OCI-LY1 (cell line): ENCODE results near the gene MAP3K9.

ENCODE experiments used
- EZH2 ChIP-seq: fragments of 200-600 bp; sonication (generic), shearing (Covaris generic); IDR thresholded peaks from 2 replicates; pipeline ENCODE4 v1.8.0; 2017; ENCODE audit warnings: borderline replicate concordance, mixed run types, mild to moderate bottlenecking, antibody characterized with exemption, low read length, moderate library complexity, mixed read lengths
- TF ChIP-seq, protein P1 (sequence below): fragments of 200-600 bp; sonication (generic), shearing (Covaris generic); IDR thresholded peaks from 2 replicates; pipeline ENCODE4 v1.5.1; 2017; ENCODE audit warnings: mild to moderate bottlenecking, antibody characterized with exemption, low read length, moderate library complexity, mixed read lengths

- TF ChIP-seq EZH2 = no peak
- TF ChIP-seq, protein P1, sequence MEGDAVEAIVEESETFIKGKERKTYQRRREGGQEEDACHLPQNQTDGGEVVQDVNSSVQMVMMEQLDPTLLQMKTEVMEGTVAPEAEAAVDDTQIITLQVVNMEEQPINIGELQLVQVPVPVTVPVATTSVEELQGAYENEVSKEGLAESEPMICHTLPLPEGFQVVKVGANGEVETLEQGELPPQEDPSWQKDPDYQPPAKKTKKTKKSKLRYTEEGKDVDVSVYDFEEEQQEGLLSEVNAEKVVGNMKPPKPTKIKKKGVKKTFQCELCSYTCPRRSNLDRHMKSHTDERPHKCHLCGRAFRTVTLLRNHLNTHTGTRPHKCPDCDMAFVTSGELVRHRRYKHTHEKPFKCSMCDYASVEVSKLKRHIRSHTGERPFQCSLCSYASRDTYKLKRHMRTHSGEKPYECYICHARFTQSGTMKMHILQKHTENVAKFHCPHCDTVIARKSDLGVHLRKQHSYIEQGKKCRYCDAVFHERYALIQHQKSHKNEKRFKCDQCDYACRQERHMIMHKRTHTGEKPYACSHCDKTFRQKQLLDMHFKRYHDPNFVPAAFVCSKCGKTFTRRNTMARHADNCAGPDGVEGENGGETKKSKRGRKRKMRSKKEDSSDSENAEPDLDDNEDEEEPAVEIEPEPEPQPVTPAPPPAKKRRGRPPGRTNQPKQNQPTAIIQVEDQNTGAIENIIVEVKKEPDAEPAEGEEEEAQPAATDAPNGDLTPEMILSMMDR = no peak
These were observed 54.3 kb downstream of the MAP3K9 start for GRCh38 chr14:70754991-70755390.
